Purkinje cell (primary cell): Measurements from ENCODE around the gene CLPTM1. TPM values are rescaled to one million over a fixed set of nuclear protein-coding genes. Genes with fewer than 3 reads are reported as not detected.

Experiments used
- polyA plus RNA-seq: library from polyadenylated mRNA; unstranded; fragments of >200 nt; fragmentation: Nextera tagmentation; gene quantifications from 2 replicates; pipeline ENCODE4 v1.2.1, GENCODE V29; 2014

CLPTM1 gene
- 1.7 and 5.9 TPM in 2 replicates for polyA plus RNA-seq

DNA sequence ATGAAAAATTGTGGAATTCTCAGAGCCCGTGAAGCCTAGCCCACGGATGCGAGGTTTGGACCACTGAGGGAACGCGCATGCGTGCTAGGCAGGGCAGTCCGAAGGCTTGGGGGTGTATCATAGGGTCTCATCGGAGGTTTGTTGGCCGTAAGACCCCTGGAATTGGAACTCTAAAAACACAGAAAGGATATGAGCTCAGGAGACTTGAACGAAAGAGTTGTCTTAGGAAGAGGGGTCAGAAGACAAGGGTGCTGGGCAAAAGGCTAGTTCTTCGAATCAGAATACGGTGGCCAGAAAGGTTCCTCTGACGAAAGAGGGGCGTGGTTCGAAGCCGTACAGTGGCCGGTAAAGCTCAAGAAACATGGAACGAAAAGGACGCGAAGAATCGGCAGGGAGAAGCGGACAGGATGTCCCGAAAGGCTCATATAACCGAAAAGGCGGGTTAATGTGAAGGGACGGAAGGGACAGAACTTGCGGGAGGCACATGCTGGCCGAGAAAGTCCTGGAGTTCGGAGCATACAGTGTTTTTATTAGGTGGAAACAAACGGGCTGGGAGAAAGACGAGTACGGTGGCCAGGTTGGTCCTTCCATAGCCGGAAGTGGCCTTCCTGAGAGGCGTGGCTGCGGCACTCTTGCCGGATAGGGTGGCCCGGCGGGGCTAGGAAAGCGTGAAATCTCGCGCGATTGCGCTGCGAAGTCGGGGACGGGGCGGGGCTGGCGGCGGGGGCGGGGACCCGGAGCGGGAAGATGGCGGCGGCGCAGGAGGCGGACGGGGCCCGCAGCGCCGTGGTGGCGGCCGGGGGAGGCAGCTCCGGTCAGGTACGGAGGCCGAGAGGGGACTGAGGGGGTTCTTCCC lies at the start of gene CLPTM1:
CLPTM1 (plus strand) TSS at position 732 of the 856 bp plus-strand sequence; CDS start at position 748, 16 bp downstream.

GRCh38 chr19:44905437-44906160 lies 49.6 kb upstream of the CLPTM1 start, which contains the start of gene APOE:
Gene APOE (plus strand): TSS chr19:44905796. CDS start chr19:44906625, 829 bp downstream.

DNA sequence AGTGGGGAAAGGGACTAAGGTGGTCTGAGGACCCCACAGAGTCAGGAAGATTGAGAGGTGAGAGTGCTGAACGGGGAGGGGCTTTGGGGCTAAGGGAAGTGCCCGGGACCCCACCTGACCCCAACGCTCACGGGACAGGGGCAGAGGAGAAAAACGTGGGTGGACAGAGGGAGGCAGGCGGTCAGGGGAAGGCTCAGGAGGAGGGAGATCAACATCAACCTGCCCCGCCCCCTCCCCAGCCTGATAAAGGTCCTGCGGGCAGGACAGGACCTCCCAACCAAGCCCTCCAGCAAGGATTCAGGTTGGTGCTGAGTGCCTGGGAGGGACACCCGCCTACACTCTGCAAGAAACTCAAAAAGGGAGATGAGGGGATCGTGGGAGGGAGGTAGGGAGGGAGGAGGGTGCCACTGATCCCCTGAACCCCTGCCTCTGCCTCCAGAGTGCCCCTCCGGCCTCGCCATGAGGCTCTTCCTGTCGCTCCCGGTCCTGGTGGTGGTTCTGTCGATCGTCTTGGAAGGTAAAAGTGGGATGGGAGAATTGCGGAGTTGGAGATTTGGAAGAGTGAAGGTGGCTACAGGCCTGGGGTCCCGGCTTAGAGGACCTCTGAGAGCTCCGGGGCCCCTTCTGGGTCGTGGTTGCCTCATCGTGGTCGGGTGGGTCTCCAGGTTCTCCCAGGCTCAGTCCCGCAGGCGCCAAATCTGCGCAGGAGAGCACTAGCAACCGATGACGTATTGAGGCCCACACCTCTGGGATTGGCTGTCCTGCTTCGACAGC lies 40.6 kb upstream of the CLPTM1 start, which contains the start of gene APOC1:
APOC1 (plus strand) TSS at position 176 of the 774 bp plus-strand sequence; CDS start at position 460, 284 bp downstream.

DNA sequence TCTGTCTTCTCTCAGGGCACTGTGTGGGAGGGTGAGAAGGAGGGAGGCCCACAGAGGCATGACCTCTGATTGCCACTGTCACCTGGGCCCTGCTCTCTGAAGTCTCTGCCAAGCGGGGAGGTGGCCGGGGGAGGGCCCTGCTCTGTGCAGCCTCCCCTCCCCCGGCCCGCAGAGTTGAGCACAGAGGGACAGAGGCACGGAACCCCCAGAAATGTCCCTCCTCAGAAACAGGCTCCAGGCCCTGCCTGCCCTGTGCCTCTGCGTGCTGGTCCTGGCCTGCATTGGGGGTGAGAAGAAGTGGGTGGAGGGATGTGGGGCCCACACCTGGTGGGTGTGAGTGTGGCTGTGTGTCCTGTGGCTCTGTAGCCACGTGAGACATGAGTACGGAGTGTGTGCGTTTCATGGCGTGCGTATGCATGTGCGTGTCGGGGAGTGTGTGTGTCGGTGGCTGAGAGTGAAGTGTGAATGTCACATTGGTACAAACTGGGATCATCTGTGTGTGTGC lies 13.1 kb upstream of the CLPTM1 start, which contains the start of gene APOC4:
APOC4 (plus strand) TSS at position 171 of the 505 bp plus-strand sequence; CDS start at position 212, 41 bp downstream.

DNA sequence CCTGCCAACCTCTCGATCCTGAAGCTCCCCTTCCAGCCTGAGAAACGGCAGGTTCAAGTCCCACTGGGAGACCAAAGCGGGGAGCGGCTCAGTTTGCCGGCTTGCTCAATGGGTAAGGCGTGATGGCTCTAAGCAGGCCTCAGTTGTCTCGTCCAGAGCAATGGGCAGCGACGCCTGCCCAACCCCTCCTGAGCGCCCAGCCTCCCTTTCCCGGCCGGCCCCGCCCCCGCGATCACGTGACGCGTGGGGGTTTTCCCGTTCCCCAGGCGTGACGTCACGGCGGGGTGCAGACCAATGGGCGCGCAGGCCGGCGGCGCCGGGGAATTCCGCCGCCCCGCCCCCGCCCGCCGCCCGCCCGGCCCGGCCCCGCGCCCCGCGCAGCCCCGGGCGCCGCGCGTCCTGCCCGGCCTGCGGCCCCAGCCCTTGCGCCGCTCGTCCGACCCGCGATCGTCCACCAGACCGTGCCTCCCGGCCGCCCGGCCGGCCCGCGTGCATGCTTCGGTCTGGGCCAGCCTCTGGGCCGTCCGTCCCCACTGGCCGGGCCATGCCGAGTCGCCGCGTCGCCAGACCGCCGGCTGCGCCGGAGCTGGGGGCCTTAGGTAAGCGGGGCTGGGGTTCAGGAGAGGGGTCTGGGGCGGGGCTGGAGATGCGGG lies 46.0 kb downstream of the CLPTM1 start, which contains the start of gene RELB:
RELB (plus strand) TSS at position 378 of the 653 bp plus-strand sequence; CDS start at position 494, 116 bp downstream.

DNA sequence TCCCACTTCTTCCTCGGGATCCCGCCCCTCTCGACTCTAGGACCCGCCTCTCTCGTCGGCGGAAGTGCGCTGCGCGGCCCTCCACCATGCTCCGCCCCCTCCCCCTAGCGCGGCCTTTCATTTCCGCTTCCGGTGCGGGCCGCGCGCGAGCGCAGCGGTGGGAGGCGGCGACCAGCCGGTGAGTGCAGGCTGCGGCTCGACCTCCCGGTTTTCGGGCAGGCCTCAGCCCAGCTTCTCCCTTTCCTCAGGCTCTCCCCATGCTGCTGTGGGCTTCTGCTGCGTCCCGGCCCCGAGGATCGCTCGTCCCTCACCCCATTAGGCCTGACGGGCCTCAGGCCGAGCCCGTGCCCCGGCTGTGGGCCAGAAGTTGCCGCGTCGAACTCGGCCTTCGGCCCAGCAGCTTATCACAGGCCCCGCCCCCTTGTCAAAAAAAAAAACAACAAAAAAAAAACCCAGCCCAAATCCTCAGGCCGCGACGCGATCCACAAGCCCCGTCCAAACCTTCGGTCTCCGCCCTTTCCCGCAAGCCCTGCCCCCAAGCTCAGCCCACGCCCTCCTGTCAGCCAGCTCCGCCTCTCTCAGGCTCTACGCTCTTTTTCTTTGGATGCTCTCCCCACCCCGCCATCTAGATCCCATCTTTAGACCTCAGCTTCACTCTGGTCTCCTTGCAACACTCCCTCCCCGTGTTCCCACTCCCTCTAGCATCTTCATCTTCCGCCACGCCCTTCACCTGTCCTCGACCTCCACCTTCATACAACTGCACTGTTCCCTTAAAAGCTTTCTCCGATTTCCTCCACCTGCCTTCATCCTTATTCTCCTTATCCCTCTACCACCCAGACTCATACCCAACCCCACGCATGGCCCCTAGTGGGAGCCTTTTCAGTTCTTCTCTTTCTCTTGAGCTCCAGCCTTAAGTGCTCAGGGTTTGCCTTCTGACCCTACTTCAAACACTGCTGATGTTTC lies 84.0 kb downstream of the CLPTM1 start, which contains the start of gene CLASRP:
CLASRP (plus strand) TSS at position 115 of the 963 bp plus-strand sequence. CDS start 1,168 bp downstream, outside the sequence.

Other genes starting within 250 kb of the CLPTM1 start
- 0.70 and 5.7 TPM in 2 replicates for gene BCL3, start 206.7 kb upstream of the CLPTM1 start, polyA plus RNA-seq
- not detected in 2 replicates for gene CBLC, start 177.5 kb upstream of the CLPTM1 start, polyA plus RNA-seq
- not detected in 2 replicates for gene BCAM, start 146.3 kb upstream of the CLPTM1 start, polyA plus RNA-seq
- gene NECTIN2, start 109.1 kb upstream of the CLPTM1 start, polyA plus RNA-seq: 6.2 and 21.5 TPM in 2 replicates
- gene TOMM40, start 64.1 kb upstream of the CLPTM1 start, polyA plus RNA-seq: 1.8 and 2.7 TPM in 2 replicates
- gene APOE, start 49.6 kb upstream of the CLPTM1 start, polyA plus RNA-seq: 6.2 and 10.7 TPM in 2 replicates
- 5.7 and 19.8 TPM in 2 replicates for gene APOC1, start 40.8 kb upstream of the CLPTM1 start, polyA plus RNA-seq
- gene APOC4, start 13.1 kb upstream of the CLPTM1 start, polyA plus RNA-seq: not detected in 2 replicates
- gene APOC2, start 9.3 kb upstream of the CLPTM1 start, polyA plus RNA-seq: 0.98 TPM in 1 of 2 replicates, not detected in the other
- 0.23 and 1.6 TPM in 2 replicates for gene RELB, start 46.1 kb downstream of the CLPTM1 start, polyA plus RNA-seq
- gene CLASRP, start 83.7 kb downstream of the CLPTM1 start, polyA plus RNA-seq: 1.2 and 2.1 TPM in 2 replicates
- 0.15 TPM in 1 of 2 replicates, not detected in the other for gene ZNF296, start 121.1 kb downstream of the CLPTM1 start, polyA plus RNA-seq
- 47.1 and 60.6 TPM in 2 replicates for gene GEMIN7, start 123.9 kb downstream of the CLPTM1 start, polyA plus RNA-seq
- gene PPP1R37, start 137.8 kb downstream of the CLPTM1 start, polyA plus RNA-seq: 0.38 TPM in 1 of 2 replicates, not detected in the other
- gene NKPD1, start 205.6 kb downstream of the CLPTM1 start, polyA plus RNA-seq: not detected in 2 replicates
- gene TRAPPC6A, start 222.9 kb downstream of the CLPTM1 start, polyA plus RNA-seq: 21.4 and 25.5 TPM in 2 replicates
- 1.6 and 4.4 TPM in 2 replicates for gene BLOC1S3, start 223.4 kb downstream of the CLPTM1 start, polyA plus RNA-seq